CD4-positive, alpha-beta T cell (primary cell): ENCODE data around the gene ACOT8. TPM values are rescaled to one million over a fixed set of nuclear protein-coding genes. Genes with fewer than 3 reads are reported as not detected.
A peak's percentile ranks its signal among the peaks of the same experiment; 100 is the strongest.

Experiments
- ATAC-seq: fragments of 200-7000 bp; cut with Tn5 transposase; one replicate; pipeline ENCODE4 v1.10.0; 2022; ENCODE audit warnings: mild to moderate bottlenecking; ENCODE audit not compliant: poor library complexity
- CTCF ChIA-PET: fragments of 350-600 bp; sonication (Branson Sonifier 250); formaldehyde crosslinking; loops from one replicate; lab custom pipeline; 2021; ENCODE audit warnings: antibody characterized with exemption, inconsistent platforms; lab: Charles Lee
- POLR2A ChIA-PET: fragments of 350-600 bp; sonication (Branson Sonifier 250); formaldehyde crosslinking; loops from one replicate; lab custom pipeline; 2021; ENCODE audit warnings: antibody characterized with exemption, inconsistent platforms; lab: Charles Lee
- DNase-seq, 14 experiments: peaks; one replicate each; pipeline ENCODE4 v3.0.0-alpha.2; 2013 to 2020; ENCODE audit warnings: mixed read lengths in 2 of 14
- H3K27ac ChIP-seq, 2 donors: one replicate each; pipeline versions ENCODE4 v1.5.1 to v1.7.0; 2013; ENCODE audit warnings: low read length in 2 of 2, low read depth in 1 of 2, mild to moderate bottlenecking in 1 of 2
- H3K27me3 ChIP-seq, 2 experiments: 1 replicate in 1 of 2; 2 replicates in 1 of 2; pipeline versions ENCODE4 v1.6.1 to v1.7.0; 2013; ENCODE audit warnings: low read length in 2 of 2, control low read depth in 1 of 2, mild to moderate bottlenecking in 1 of 2, moderate library complexity in 1 of 2; ENCODE audit not compliant: insufficient read depth in 2 of 2, control insufficient read depth in 1 of 2
- H3K36me3 ChIP-seq: one replicate; pipeline ENCODE4 v1.6.1; 2013; ENCODE audit warnings: low read length, control low read depth; ENCODE audit not compliant: insufficient read depth
- H3K4me1 ChIP-seq: one replicate; pipeline ENCODE4 v1.6.1; 2013; ENCODE audit warnings: low read length, control low read depth; ENCODE audit not compliant: insufficient read depth
- H3K4me3 ChIP-seq: one replicate; pipeline ENCODE4 v1.5.1; 2013; ENCODE audit warnings: mild to moderate bottlenecking, low read length, moderate library complexity
- H3K9me3 ChIP-seq, 2 experiments: 1 replicate in 1 of 2; 2 replicates in 1 of 2; pipeline versions ENCODE4 v1.6.1 to v1.7.0; 2013; ENCODE audit warnings: low read length in 2 of 2, mild to moderate bottlenecking in 2 of 2, control low read depth in 1 of 2, moderate library complexity in 1 of 2; ENCODE audit not compliant: control insufficient read depth in 1 of 2, insufficient read depth in 1 of 2
- H3K27ac Mint-ChIP-seq: one replicate; pipeline ENCODE4 v1.8.0; 2020; ENCODE audit warnings: mixed read lengths
- H3K27me3 Mint-ChIP-seq: one replicate; pipeline ENCODE4 v1.8.0; 2021; ENCODE audit warnings: mixed read lengths
- H3K36me3 Mint-ChIP-seq: one replicate; pipeline ENCODE4 v1.8.0; 2021; ENCODE audit warnings: low read depth, mixed read lengths
- H3K4me1 Mint-ChIP-seq: one replicate; pipeline ENCODE4 v1.8.0; 2021; ENCODE audit warnings: low read depth, mixed read lengths
- H3K4me3 Mint-ChIP-seq: one replicate; pipeline ENCODE4 v1.8.0; 2020; ENCODE audit warnings: mild to moderate bottlenecking, mixed read lengths
- H3K9me3 Mint-ChIP-seq: one replicate; pipeline ENCODE4 v1.8.0; 2020; ENCODE audit warnings: mixed read lengths
- intact Hi-C, 2 experiments: fragments of 100-400 bp; cut with DNase I in 1 of 2; cut with micrococcal nuclease in 1 of 2; formaldehyde crosslinking; loops; one replicate each; pipeline versions ENCODE4 v1.15.1 to v1.9.0; 2023 to 2025; cut with DNase I, micrococcal nuclease
- total RNA-seq, 174 experiments: library from RNA in 2 of 174; stranded (reverse) in 2 of 174; gene quantifications; one replicate each; pipeline ENCODE4 v1.2.3 and lab custom pipeline; 2021 to 2026
- TF ChIP-seq, protein P1 (sequence below): fragments of 200-600 bp; IDR thresholded peaks from one replicate; pipeline ENCODE4 v1.8.0; 2022; ENCODE audit warnings: antibody characterized with exemption, mild to moderate bottlenecking

Gene ACOT8
- total RNA-seq, 2 experiments from 2014 or later = 19.1 to 19.9 TPM

GRCh38 chr20:45890985-45891983 lies 34.1 kb upstream of the ACOT8 start, which contains the start of the genes CTSA and NEURL2:
Gene CTSA, plus strand, starts transcription at chr20:45891335. Its CDS starts 234 bp downstream, at chr20:45891569.
Gene NEURL2, minus strand, starts transcription at chr20:45891208. Its CDS starts 217 bp downstream, at chr20:45890991.
- Histone ChIP-seq H3K36me3 (peaks cover 35% of the 10 kb centered on the region), H3K27ac (peak within 1 kb of the TSS; percentile 50 to 65), H3K9me3 (no peaks in the 10 kb centered on the region), H3K27me3 (no peaks in the 10 kb centered on the region), H3K4me3 (peak within 1 kb of the TSS; percentile 93), H3K4me1 (peaks cover 48% of the 10 kb centered on the region)
- Mint-ChIP-seq H3K27ac (peak within 1 kb of the TSS; percentile 84), H3K9me3 (no peaks in the 10 kb centered on the region), H3K27me3 (no peaks in the 10 kb centered on the region), H3K4me3 (peak within 1 kb of the TSS; percentile 96), H3K36me3 (peaks cover 32% of the 10 kb centered on the region), H3K4me1 (peaks cover 51% of the 10 kb centered on the region)
- intact Hi-C loops = loop anchor here (1.0 to 5.0 kb wide), 7 partner anchors 10 to 80 kb away; partner anchors contain the start of genes ACOT8 (in 2 of the 2), PCIF1 (in 2 of the 2), ZSWIM3 (in 2 of the 2) and UBE2C (in 1 of the 2)
- TF ChIP-seq, protein P1, sequence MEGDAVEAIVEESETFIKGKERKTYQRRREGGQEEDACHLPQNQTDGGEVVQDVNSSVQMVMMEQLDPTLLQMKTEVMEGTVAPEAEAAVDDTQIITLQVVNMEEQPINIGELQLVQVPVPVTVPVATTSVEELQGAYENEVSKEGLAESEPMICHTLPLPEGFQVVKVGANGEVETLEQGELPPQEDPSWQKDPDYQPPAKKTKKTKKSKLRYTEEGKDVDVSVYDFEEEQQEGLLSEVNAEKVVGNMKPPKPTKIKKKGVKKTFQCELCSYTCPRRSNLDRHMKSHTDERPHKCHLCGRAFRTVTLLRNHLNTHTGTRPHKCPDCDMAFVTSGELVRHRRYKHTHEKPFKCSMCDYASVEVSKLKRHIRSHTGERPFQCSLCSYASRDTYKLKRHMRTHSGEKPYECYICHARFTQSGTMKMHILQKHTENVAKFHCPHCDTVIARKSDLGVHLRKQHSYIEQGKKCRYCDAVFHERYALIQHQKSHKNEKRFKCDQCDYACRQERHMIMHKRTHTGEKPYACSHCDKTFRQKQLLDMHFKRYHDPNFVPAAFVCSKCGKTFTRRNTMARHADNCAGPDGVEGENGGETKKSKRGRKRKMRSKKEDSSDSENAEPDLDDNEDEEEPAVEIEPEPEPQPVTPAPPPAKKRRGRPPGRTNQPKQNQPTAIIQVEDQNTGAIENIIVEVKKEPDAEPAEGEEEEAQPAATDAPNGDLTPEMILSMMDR = no peak
- CTCF ChIA-PET = interaction anchor here (0.7 to 1.6 kb wide), 5 partner anchors 10 to 67 kb away, joined by 3 to 5 read pairs (median 4); partner anchors contain the start of gene ZSWIM1
- DNase-seq (peak; percentile 64 to 92 (median 76)), ATAC-seq (peak; percentile 79)
- POLR2A ChIA-PET = interaction anchor here (0.7 to 8.2 kb wide), 13 partner anchors 10 to 92 kb away, joined by 3 to 105 read pairs (median 5); partner anchors contain the start of genes ACOT8, PCIF1, SNX21 and ZNF335

- peak overlapping the region; percentile 50 to 65 for H3K27ac ChIP-seq
- no peaks in the 10 kb centered on the region for H3K27me3 Mint-ChIP-seq
- peaks cover 53% of the 10 kb centered on the region for H3K4me1 ChIP-seq
- H3K4me3 Mint-ChIP-seq = peak overlapping the region; percentile 96
- peak overlapping the region; percentile 93 for H3K4me3 ChIP-seq
- peaks cover 25% of the 10 kb centered on the region for H3K36me3 ChIP-seq
- no peaks in the 10 kb centered on the region for H3K27me3 ChIP-seq
- no peaks in the 10 kb centered on the region for H3K9me3 ChIP-seq
- DNase-seq (peak in 12 of 14 experiments; percentile 15 to 71 (median 42)), ATAC-seq (peak; percentile 50)
- peaks cover 53% of the 10 kb centered on the region for H3K4me1 Mint-ChIP-seq
- ChIA-PET POLR2A (interaction anchor here (0.7 to 8.2 kb wide), 11 partner anchors 9 to 81 kb away, joined by 3 to 105 read pairs (median 6); partner anchors contain the start of genes ACOT8, PCIF1, ZNF335 and ZSWIM1), CTCF (interaction anchor here (0.8 to 1.6 kb wide), 7 partner anchors 9 to 81 kb away, joined by 3 to 7 read pairs (median 3); partner anchors contain the start of genes PCIF1 and ZSWIM1)
- no peaks in the 10 kb centered on the region for H3K9me3 Mint-ChIP-seq
- TF ChIP-seq, protein P1 = peak; percentile 54
- H3K36me3 Mint-ChIP-seq = peaks cover 30% of the 10 kb centered on the region
- intact Hi-C loops = loop anchor here (1.0 to 5.0 kb wide), 6 partner anchors 9 to 80 kb away; partner anchors contain the start of genes ACOT8 (in 2 of the 2), ZSWIM3 (in 2 of the 2), PCIF1 (in 1 of the 2) and UBE2C (in 1 of the 2)
- H3K27ac Mint-ChIP-seq = peak overlapping the region; percentile 78
Observed at GRCh38 chr20:45890077-45890984, 33.1 kb upstream of the ACOT8 start.
